SK-N-SH treated with all-trans-retinoic acid at 6 μM for 48 hours (cell line): ENCODE results near the gene CWF19L2.

Experiments used
- POU6F1 ChIP-seq: fragments of 250-450 bp; sonication (Bioruptor Pico); IDR thresholded peaks from 2 replicates; pipeline ENCODE4 v1.8.0; 2021; ENCODE audit warnings: low read depth, mild to moderate bottlenecking, moderate library complexity, borderline replicate concordance
- ZNF8 ChIP-seq: fragments of 450-650 bp; formaldehyde crosslinking; IDR thresholded peaks from 2 replicates; pipeline ENCODE4 v1.5.0; 2020; ENCODE audit warnings: mild to moderate bottlenecking, moderate library complexity

GRCh38 chr11:107357877-107358276 lies 99.7 kb downstream of the CWF19L2 start:
- TF ChIP-seq ZNF8 (CRISPR knock-in tag) (no peak), POU6F1 (no peak)
